Endothelial cell of umbilical vein (primary cell): ENCODE results near the gene FAM9A.

Source experiments
- CTCF ChIP-seq, 2 donors: IDR thresholded peaks; 1 replicate in 1 of 2; 2 replicates in 1 of 2; pipeline ENCODE4 v1.5.1; 2011; ENCODE audit warnings: low read length in 2 of 2, mild to moderate bottlenecking in 2 of 2, moderate library complexity in 2 of 2, control low read depth in 1 of 2, inconsistent platforms in 1 of 2, low read depth in 1 of 2; ENCODE audit not compliant: insufficient read depth in 1 of 2; ENCODE audit errors: extremely low read depth in 1 of 2
- EZH2 ChIP-seq: IDR thresholded peaks from 2 replicates; pipeline ENCODE4 v1.6.1; 2012; ENCODE audit warnings: borderline replicate concordance, low read depth, mild to moderate bottlenecking, moderate library complexity, low read length, inconsistent platforms; ENCODE audit not compliant: severe bottlenecking
- FOS ChIP-seq: IDR thresholded peaks from 2 replicates; pipeline ENCODE4 v1.6.1; 2011; ENCODE audit warnings: mild to moderate bottlenecking, low read length, moderate library complexity, borderline replicate concordance; ENCODE audit not compliant: insufficient read depth
- GATA2 ChIP-seq: IDR thresholded peaks from 2 replicates; pipeline ENCODE4 v1.7.0; 2011; ENCODE audit warnings: low read depth, mild to moderate bottlenecking, moderate library complexity, mixed read lengths, low read length; ENCODE audit not compliant: insufficient read length, insufficient read depth
- JUN ChIP-seq: IDR thresholded peaks from 2 replicates; pipeline ENCODE4 v1.6.1; 2011; ENCODE audit warnings: borderline replicate concordance, low read depth; ENCODE audit not compliant: insufficient read length, insufficient read depth
- POLR2A ChIP-seq: IDR thresholded peaks from 2 replicates; pipeline ENCODE4 v1.6.1; 2012; ENCODE audit warnings: low read depth, mild to moderate bottlenecking, control low read depth, low read length
- POLR2AphosphoS5 ChIP-seq: IDR thresholded peaks from 2 replicates; pipeline ENCODE4 v1.6.1; 2012; ENCODE audit warnings: low read depth, mild to moderate bottlenecking, control low read depth, low read length, moderate library complexity; ENCODE audit not compliant: insufficient read depth

- TF ChIP-seq EZH2 (no peak), CTCF (IDR thresholded peaks at IDR 0.05; ENCODE audit: extremely low read depth in 1 of 2, insufficient read depth in 1 of 2, low read depth in 1 of 2, low read length in 2 of 2) (peak; percentile 40 to 58), FOS (no peak), POLR2A (no peak), POLR2AphosphoS5 (no peak), GATA2 (no peak), JUN (no peak)
Measured at GRCh38 chrX:8815460-8816065, 14.4 kb upstream of the FAM9A start.
